Cardiac muscle cell (in vitro differentiated cells and primary cell): Measurements from ENCODE around the gene URB1. TPM values are rescaled to one million over a fixed set of nuclear protein-coding genes. Genes with fewer than 3 reads are reported as not detected.

ENCODE experiments used
- DNase-seq, 2 donors: peaks; one replicate each; pipeline versions ENCODE4 v3.0.0 to v3.0.0-alpha.2; 2010 to 2017; ENCODE audit warnings: low read depth in 1 of 2, low spot score in 1 of 2
- H3K27ac ChIP-seq: fragments of 200-600 bp; sonication (generic); 2 replicates; pipeline ENCODE4 v1.5.1; 2016
- H3K27me3 ChIP-seq: fragments of 200-600 bp; sonication (generic); 2 replicates; pipeline ENCODE4 v1.6.0; 2016; ENCODE audit warnings: control low read depth
- H3K36me3 ChIP-seq: fragments of 200-600 bp; sonication (generic); 2 replicates; pipeline ENCODE4 v1.5.1; 2016; ENCODE audit warnings: control low read depth
- H3K4me1 ChIP-seq: fragments of 200-600 bp; sonication (generic); 2 replicates; pipeline ENCODE4 v1.8.1; 2017; ENCODE audit warnings: low read depth, mild to moderate bottlenecking, mixed run types
- H3K4me3 ChIP-seq: fragments of 200-600 bp; sonication (generic); 2 replicates; pipeline ENCODE4 v1.5.1; 2016; ENCODE audit warnings: mild to moderate bottlenecking
- H3K9me3 ChIP-seq: fragments of 200-600 bp; sonication (generic); 2 replicates; pipeline ENCODE4 v1.5.1; 2017; ENCODE audit warnings: low read depth, mild to moderate bottlenecking, control low read depth
- CTCF ChIP-seq: IDR thresholded peaks from 2 replicates; pipeline ENCODE4 v1.5.1; 2012; ENCODE audit warnings: low read depth, mild to moderate bottlenecking, low read length
- polyA plus RNA-seq: library from polyadenylated mRNA; unstranded; fragments of >200 nt; fragmentation: Nextera tagmentation; extraction: Ambion mirVana; gene quantifications from 2 replicates; pipeline ENCODE4 v1.2.1, GENCODE V29; 2016
- total RNA-seq: library from RNA; depleted of rRNA; stranded (reverse); fragments of >200 nt; gene quantifications from 2 replicates; pipeline ENCODE4 v1.2.3, GENCODE V29; 2016

Gene URB1
- total and polyA plus RNA-seq, 2 experiments from 2014 or later = 3.7 to 13.9 TPM

GRCh38 chr21:32330784-32331311 is 62.0 kb downstream of the URB1 start:
- no peak overlapping the region for H3K4me3 ChIP-seq
- peaks cover 12% of the 10 kb centered on the region for H3K36me3 ChIP-seq
- no peaks in the 10 kb centered on the region for H3K27me3 ChIP-seq
- H3K9me3 ChIP-seq = no peaks in the 10 kb centered on the region
- TF ChIP-seq CTCF = no peak
- H3K4me1 ChIP-seq = no peaks in the 10 kb centered on the region
- H3K27ac ChIP-seq = no peak overlapping the region
- DNase-seq = no peak

GRCh38 chr21:32329776-32330175 is 63.0 kb downstream of the URB1 start:
- no peaks in the 10 kb centered on the region for H3K27me3 ChIP-seq
- H3K27ac ChIP-seq = peak overlapping the region; percentile 7
- no peak overlapping the region for H3K4me3 ChIP-seq
- no peaks in the 10 kb centered on the region for H3K9me3 ChIP-seq
- no peak for TF ChIP-seq CTCF
- H3K36me3 ChIP-seq = peaks cover 15% of the 10 kb centered on the region
- peak in 1 of 2 donors; percentile 11 for DNase-seq
- H3K4me1 ChIP-seq = no peaks in the 10 kb centered on the region

- H3K4me1 ChIP-seq = no peaks in the 10 kb centered on the region
- no peaks in the 10 kb centered on the region for H3K9me3 ChIP-seq
- H3K27ac ChIP-seq = peak overlapping the region; percentile 7
- H3K4me3 ChIP-seq = no peak overlapping the region
- H3K27me3 ChIP-seq = no peaks in the 10 kb centered on the region
- peak in 1 of 2 donors; percentile 18 for DNase-seq
- peaks cover 20% of the 10 kb centered on the region for H3K36me3 ChIP-seq
- no peak for TF ChIP-seq CTCF
Observed at GRCh38 chr21:32329331-32329730, 63.5 kb downstream of the URB1 start.

- Histone ChIP-seq H3K36me3 (peaks cover 22% of the 10 kb centered on the region), H3K4me1 (no peaks in the 10 kb centered on the region), H3K27me3 (no peaks in the 10 kb centered on the region), H3K27ac (peak overlapping the region; percentile 19), H3K9me3 (no peaks in the 10 kb centered on the region), H3K4me3 (no peak overlapping the region)
- peak in 1 of 2 donors; percentile 42 for DNase-seq
- TF ChIP-seq CTCF = no peak
Observed at GRCh38 chr21:32328595-32328994, 64.2 kb downstream of the URB1 start.

GRCh38 chr21:32325706-32326105 is 67.1 kb downstream of the URB1 start:
- DNase-seq = no peak
- Histone ChIP-seq H3K27me3 (no peaks in the 10 kb centered on the region), H3K36me3 (peaks cover 30% of the 10 kb centered on the region), H3K9me3 (no peaks in the 10 kb centered on the region), H3K4me1 (no peaks in the 10 kb centered on the region), H3K4me3 (no peak overlapping the region), H3K27ac (no peak overlapping the region)
- TF ChIP-seq CTCF = no peak
